Erythroblast (primary cell): Measurements from ENCODE around the gene GFM1.

ENCODE experiments used
- DNase-seq, 2 experiments: peaks; one replicate each; lab custom pipeline; 2025; lab: John Stamatoyannopoulos, UW
- GATA1 ChIP-seq: IDR thresholded peaks from 2 replicates; pipeline ENCODE4 v1.6.1; 2011; ENCODE audit warnings: low read depth, mild to moderate bottlenecking, control low read depth, low read length, moderate library complexity
- POLR2A ChIP-seq: IDR thresholded peaks from 2 replicates; pipeline ENCODE4 v1.6.1; 2011; ENCODE audit warnings: mild to moderate bottlenecking, low read length

GFM1 gene

GRCh38 chr3:158727206-158728060 lies 83.1 kb downstream of the GFM1 start:
- TF ChIP-seq GATA1, result no peak
- TF ChIP-seq POLR2A, result no peak
- peak; percentile 86 to 90 for DNase-seq

GRCh38 chr3:158728061-158728377 lies 83.7 kb downstream of the GFM1 start:
- no peak for DNase-seq
- TF ChIP-seq GATA1, result no peak
- TF ChIP-seq POLR2A, result no peak

GRCh38 chr3:158728851-158729250 lies 84.5 kb downstream of the GFM1 start:
- TF ChIP-seq GATA1, result no peak
- TF ChIP-seq POLR2A, result no peak
- no peak for DNase-seq

- peak; percentile 50 to 51 for DNase-seq
- TF ChIP-seq POLR2A, result no peak
- TF ChIP-seq GATA1, result no peak
Measured at GRCh38 chr3:158731486-158731885, 87.2 kb downstream of the GFM1 start.

- DNase-seq, result peak; percentile 82
- TF ChIP-seq GATA1 (no peak), POLR2A (no peak)
Measured at GRCh38 chr3:158731938-158732855, 87.9 kb downstream of the GFM1 start, which contains the start of gene RARRES1. Gene RARRES1, minus strand, starts transcription at chr3:158732457. Its CDS starts 42 bp downstream, at chr3:158732415.

- TF ChIP-seq GATA1 (no peak), POLR2A (no peak)
Measured at GRCh38 chr3:158732856-158733200, 88.5 kb downstream of the GFM1 start.

GRCh38 chr3:158733656-158734055 lies 89.3 kb downstream of the GFM1 start:
- DNase-seq, result no peak
- TF ChIP-seq GATA1, result no peak
- no peak for TF ChIP-seq POLR2A

More at GRCh38 chr3:158732856-158733200, 88.5 kb downstream of the GFM1 start:
- peak; percentile 31 to 54 for DNase-seq

- peak; percentile 34 to 38 for DNase-seq
- TF ChIP-seq POLR2A (no peak), GATA1 (no peak)
Measured at GRCh38 chr3:158735296-158736033, 91.1 kb downstream of the GFM1 start.

- no peak for TF ChIP-seq POLR2A
- TF ChIP-seq GATA1, result no peak
Measured at GRCh38 chr3:158737410-158737809, 93.1 kb downstream of the GFM1 start.

GRCh38 chr3:158737976-158738615 lies 93.8 kb downstream of the GFM1 start:
- TF ChIP-seq POLR2A, result no peak
- no peak for TF ChIP-seq GATA1
- DNase-seq, result no peak

More at GRCh38 chr3:158737410-158737809, 93.1 kb downstream of the GFM1 start:
- DNase-seq, result no peak

- no peak for DNase-seq
- no peak for TF ChIP-seq GATA1
- TF ChIP-seq POLR2A, result peak; percentile 23
Measured at GRCh38 chr3:158738653-158739052, 94.3 kb downstream of the GFM1 start.

GRCh38 chr3:158739078-158739477 lies 94.8 kb downstream of the GFM1 start:
- DNase-seq, result no peak
- TF ChIP-seq GATA1 (no peak), POLR2A (no peak)

- TF ChIP-seq POLR2A (no peak), GATA1 (no peak)
- DNase-seq, result no peak
Measured at GRCh38 chr3:158739661-158740060, 95.3 kb downstream of the GFM1 start.
